Muscle of leg (tissue), 11 donors: ENCODE measurements around the gene PABPN1. TPM values are rescaled to one million over a fixed set of nuclear protein-coding genes. Genes with fewer than 3 reads are reported as not detected.

ENCODE experiments used
- DNase-seq: peaks from one replicate; pipeline ENCODE4 v3.0.0; 2013
- H3K27ac ChIP-seq: one replicate; pipeline ENCODE4 v1.5.1; 2013; ENCODE audit warnings: mild to moderate bottlenecking, low read length, control low read depth
- H3K27me3 ChIP-seq: one replicate; pipeline ENCODE4 v1.6.1; 2013; ENCODE audit warnings: low read length; ENCODE audit not compliant: control insufficient read depth, insufficient read depth
- H3K36me3 ChIP-seq: one replicate; pipeline ENCODE4 v1.6.1; 2013; ENCODE audit warnings: low read length; ENCODE audit not compliant: control insufficient read depth, insufficient read depth
- H3K4me1 ChIP-seq: one replicate; pipeline ENCODE4 v1.6.1; 2013; ENCODE audit warnings: low read length; ENCODE audit not compliant: control insufficient read depth, insufficient read depth
- H3K4me3 ChIP-seq: one replicate; pipeline ENCODE4 v1.5.1; 2013; ENCODE audit warnings: low read length, control low read depth
- H3K9me3 ChIP-seq: replicated peaks from 2 replicates; pipeline ENCODE4 v1.6.1; 2013; ENCODE audit warnings: low read depth, low read length; ENCODE audit not compliant: control insufficient read depth
- whole genome bisulfite sequencing: methylation state at CpG from one replicate; pipeline ENCODE4 v1.1.5; 2013; ENCODE audit warnings: missing lambda C conversion rate; ENCODE audit not compliant: insufficient coverage; 5-methylcytosine and 5-hydroxymethylcytosine counted together
- polyA plus RNA-seq, 8 donors: library from polyadenylated mRNA; unstranded; fragments of 120-200 nt; gene quantifications; one replicate each; pipeline versions ENCODE4 v1.2.1 to v1.2.3, GENCODE V29; 2013; ENCODE audit warnings: inconsistent platforms in 1 of 8, low replicate concordance in 1 of 8; ENCODE audit not compliant: insufficient read length in 8 of 8, insufficient read depth in 1 of 8
- total RNA-seq: library from RNA; stranded (reverse); fragments of 120-200 nt; gene quantifications from one replicate; pipeline ENCODE4 v1.2.4, GENCODE V29; 2013

Gene PABPN1
- total and polyA plus RNA-seq, 9 donors: 58.2 to 134 (median 122) TPM

- DNase-seq: peak; percentile 99
- Histone ChIP-seq H3K9me3 (no peaks in the 10 kb centered on the region), H3K27ac (peak within 1 kb of the TSS; percentile 97), H3K27me3 (no peaks in the 10 kb centered on the region), H3K4me1 (peaks cover 17% of the 10 kb centered on the region), H3K4me3 (peak within 1 kb of the TSS; percentile 80), H3K36me3 (no peaks in the 10 kb centered on the region)
- under 1% methylated on average over 44 of the region's 53 CpGs for WGBS
These were observed 35.0 kb upstream of the PABPN1 start, which contains the start of gene HOMEZ for GRCh38 chr14:23286020-23286901. HOMEZ (minus strand) TSS chr14:23286132; CDS start chr14:23285952, 180 bp downstream.

GRCh38 chr14:23286902-23287479 lies 34.3 kb upstream of the PABPN1 start:
- Histone ChIP-seq H3K27ac (peak overlapping the region; percentile 97), H3K27me3 (no peaks in the 10 kb centered on the region), H3K4me3 (peak overlapping the region; percentile 80), H3K9me3 (no peaks in the 10 kb centered on the region), H3K36me3 (no peaks in the 10 kb centered on the region), H3K4me1 (peaks cover 17% of the 10 kb centered on the region)
- 54% methylated on average over 5 of the region's 6 CpGs for WGBS
- DNase-seq: no peak

GRCh38 chr14:23294734-23295561 lies 26.3 kb upstream of the PABPN1 start:
- peak; percentile 59 for DNase-seq
- Histone ChIP-seq H3K9me3 (no peaks in the 10 kb centered on the region), H3K27me3 (peaks cover 9% of the 10 kb centered on the region), H3K4me1 (peaks cover 6% of the 10 kb centered on the region), H3K36me3 (peaks cover 22% of the 10 kb centered on the region), H3K4me3 (no peak overlapping the region), H3K27ac (no peak overlapping the region)
- WGBS: 18% methylated on average over 16 of the region's 24 CpGs

- H3K4me3 ChIP-seq: no peak overlapping the region
- peaks cover 25% of the 10 kb centered on the region for H3K36me3 ChIP-seq
- no peak for DNase-seq
- H3K27me3 ChIP-seq: peaks cover 9% of the 10 kb centered on the region
- no peaks in the 10 kb centered on the region for H3K9me3 ChIP-seq
- peaks cover 16% of the 10 kb centered on the region for H3K4me1 ChIP-seq
- H3K27ac ChIP-seq: no peak overlapping the region
- WGBS: 90% methylated on average over 4 of the region's 7 CpGs
These were observed 25.1 kb upstream of the PABPN1 start for GRCh38 chr14:23296012-23296777.

- H3K36me3 ChIP-seq: peaks cover 25% of the 10 kb centered on the region
- H3K4me1 ChIP-seq: peaks cover 16% of the 10 kb centered on the region
- H3K27ac ChIP-seq: no peak overlapping the region
- WGBS: 80% methylated on average over 7 of the region's 7 CpGs
- H3K9me3 ChIP-seq: no peaks in the 10 kb centered on the region
- no peak for DNase-seq
- no peak overlapping the region for H3K4me3 ChIP-seq
- H3K27me3 ChIP-seq: peaks cover 9% of the 10 kb centered on the region
These were observed 24.2 kb upstream of the PABPN1 start for GRCh38 chr14:23297096-23297495.

GRCh38 chr14:23297611-23298277 lies 23.5 kb upstream of the PABPN1 start:
- Histone ChIP-seq H3K4me3 (no peak overlapping the region), H3K4me1 (peaks cover 18% of the 10 kb centered on the region), H3K27me3 (peaks cover 6% of the 10 kb centered on the region), H3K27ac (no peak overlapping the region), H3K36me3 (peaks cover 25% of the 10 kb centered on the region), H3K9me3 (no peaks in the 10 kb centered on the region)
- WGBS: 88% methylated on average over 5 of the region's 7 CpGs
- no peak for DNase-seq

GRCh38 chr14:23299211-23299957 lies 21.9 kb upstream of the PABPN1 start:
- DNase-seq: peak; percentile 52
- no peak overlapping the region for H3K4me3 ChIP-seq
- H3K9me3 ChIP-seq: no peaks in the 10 kb centered on the region
- H3K36me3 ChIP-seq: peaks cover 25% of the 10 kb centered on the region
- H3K27me3 ChIP-seq: no peaks in the 10 kb centered on the region
- no peak overlapping the region for H3K27ac ChIP-seq
- peaks cover 24% of the 10 kb centered on the region for H3K4me1 ChIP-seq
- no CpG with 5 or more reads among the region's 2 CpGs for WGBS

- H3K27me3 ChIP-seq: no peaks in the 10 kb centered on the region
- 60% methylated on average over 4 of the region's 10 CpGs for WGBS
- peaks cover 19% of the 10 kb centered on the region for H3K4me1 ChIP-seq
- H3K27ac ChIP-seq: peak overlapping the region; percentile 99
- no peaks in the 10 kb centered on the region for H3K9me3 ChIP-seq
- peaks cover 25% of the 10 kb centered on the region for H3K36me3 ChIP-seq
- H3K4me3 ChIP-seq: peak overlapping the region; percentile 79
- DNase-seq: no peak
These were observed 21.1 kb upstream of the PABPN1 start for GRCh38 chr14:23299986-23300686.
